SK-N-MC (cell line): Measurements from ENCODE around the gene TECPR2.
"Not testable (repeated sequence)": the region's sequence is repeated elsewhere in the genome, so short reads cannot be mapped to it uniquely, and the experiment has no call there.

ENCODE experiments used
- DNase-seq: peaks from one replicate; pipeline ENCODE4 v3.0.0-alpha.2; 2011; ENCODE audit warnings: low read depth, low spot score
- H3K27ac ChIP-seq: fragments of 200-600 bp; sonication (generic); 2 replicates; pipeline ENCODE4 v1.5.1; 2016; ENCODE audit warnings: mixed run types
- H3K36me3 ChIP-seq: fragments of 200-600 bp; sonication (generic); 2 replicates; pipeline ENCODE4 v1.6.1; 2017; ENCODE audit warnings: antibody characterized with exemption, low read length, mixed read lengths; ENCODE audit not compliant: insufficient read depth
- H3K4me3 ChIP-seq: fragments of 200-600 bp; sonication (generic); 2 replicates; pipeline ENCODE4 v1.5.1; 2016
- H3K9ac ChIP-seq: fragments of 200-600 bp; sonication (generic); 2 replicates; pipeline ENCODE4 v1.8.0; 2017; ENCODE audit warnings: mixed run types, mixed read lengths; ENCODE audit not compliant: insufficient read length
- H3K9me3 ChIP-seq: fragments of 200-600 bp; sonication (generic); 2 replicates; pipeline ENCODE4 v1.6.1; 2017; ENCODE audit warnings: low read depth, mild to moderate bottlenecking, antibody characterized with exemption, low read length, moderate library complexity, mixed read lengths
- EZH2 ChIP-seq: fragments of 200-600 bp; sonication (generic); IDR thresholded peaks from one replicate; pipeline ENCODE4 v1.6.1; 2017; ENCODE audit warnings: antibody characterized with exemption
- FOXP2 ChIP-seq: optimal IDR thresholded peaks from 2 replicates; pipeline ENCODE3; 2011; ENCODE audit warnings: mild to moderate bottlenecking, moderate library complexity; ENCODE audit not compliant: insufficient read depth; ENCODE audit errors: extremely low read length, control extremely low read depth
- POLR2AphosphoS5 ChIP-seq: IDR thresholded peaks from 2 replicates; pipeline ENCODE4 v1.6.1; 2012; ENCODE audit warnings: mild to moderate bottlenecking, low read depth, low read length, borderline replicate concordance

The TECPR2 gene

GRCh38 chr14:102532204-102532658 is 169.5 kb downstream of the TECPR2 start:
- H3K36me3 ChIP-seq = no peaks in the 10 kb centered on the region
- DNase-seq = no peak
- peak overlapping the region; percentile 22 for H3K27ac ChIP-seq
- no peaks in the 10 kb centered on the region for H3K9me3 ChIP-seq
- H3K9ac ChIP-seq = no peak overlapping the region
- H3K4me3 ChIP-seq = no peak overlapping the region
- TF ChIP-seq EZH2 = no peak
- TF ChIP-seq FOXP2 = no peak
- no peak for TF ChIP-seq POLR2AphosphoS5

- TF ChIP-seq FOXP2 = no peak
- TF ChIP-seq POLR2AphosphoS5 = no peak
- TF ChIP-seq EZH2 = no peak
- peak overlapping the region; percentile 41 for H3K9ac ChIP-seq
- H3K36me3 ChIP-seq = no peaks in the 10 kb centered on the region
- H3K9me3 ChIP-seq = no peaks in the 10 kb centered on the region
- no peak for DNase-seq
- H3K4me3 ChIP-seq = no peak overlapping the region
- H3K27ac ChIP-seq = peak overlapping the region; percentile 97
These were observed 175.3 kb downstream of the TECPR2 start for GRCh38 chr14:102537981-102538601.

DNA sequence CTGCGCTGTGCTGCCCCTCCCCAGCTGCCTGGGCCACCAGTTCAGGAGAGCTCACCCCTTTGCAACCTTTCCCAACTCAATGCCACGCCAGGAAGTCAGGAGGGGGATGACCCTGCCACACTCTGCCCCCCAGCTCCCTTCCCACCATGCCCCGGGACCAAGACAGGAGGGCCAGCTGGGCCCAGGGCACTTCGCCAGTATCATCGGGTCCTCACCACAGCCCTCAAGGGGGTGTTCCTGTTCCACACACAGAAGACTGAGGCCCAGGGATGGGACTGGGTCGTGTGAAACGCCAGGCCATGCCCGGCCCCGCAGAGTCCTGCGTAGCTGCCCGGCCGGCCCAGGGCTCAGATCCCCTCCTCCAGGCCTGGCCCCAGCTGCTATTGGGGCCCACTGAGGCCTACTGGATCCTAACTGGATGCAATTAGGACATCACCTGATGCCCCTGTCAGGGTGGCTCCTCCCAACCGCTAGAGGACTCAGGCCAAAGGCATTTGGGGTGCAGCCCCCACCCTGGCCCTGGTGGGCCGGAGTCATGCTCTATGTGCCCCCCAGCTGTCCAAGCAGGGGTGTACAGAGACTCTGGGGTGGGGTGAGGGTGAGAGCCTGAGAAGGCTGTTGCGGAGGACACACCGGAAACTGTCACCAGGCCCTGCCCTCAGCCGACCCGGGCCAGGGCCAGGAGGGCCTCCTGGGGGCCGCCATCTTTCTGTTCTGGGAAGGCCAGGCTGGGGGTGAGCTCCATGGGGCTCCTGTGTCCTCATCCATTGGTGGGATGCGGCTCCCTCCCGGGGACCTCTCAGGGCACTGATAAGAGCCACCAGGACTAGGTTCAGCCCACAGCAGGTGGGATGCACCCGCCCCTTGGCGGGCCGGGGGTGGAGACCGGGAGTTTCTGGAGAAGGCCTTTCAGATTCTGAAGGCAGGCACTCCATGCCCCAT is 176.1 kb downstream of the TECPR2 start:
- H3K9ac ChIP-seq = peak overlapping the region; percentile 48
- H3K36me3 ChIP-seq = no peaks in the 10 kb centered on the region
- H3K4me3 ChIP-seq = peak overlapping the region; percentile 67; the same call in 1 of the 2 replicates
- TF ChIP-seq EZH2 = no peak
- no peak for TF ChIP-seq POLR2AphosphoS5
- no peak for TF ChIP-seq FOXP2
- H3K9me3 ChIP-seq = no peaks in the 10 kb centered on the region
- no peak for DNase-seq
- H3K27ac ChIP-seq = peak overlapping the region; percentile 97

- H3K27ac ChIP-seq = peak overlapping the region; percentile 97
- H3K9ac ChIP-seq = peak overlapping the region; percentile 73
- TF ChIP-seq POLR2AphosphoS5 (no peak; the same call in none of the 2 replicates), FOXP2 (peak; percentile 83), EZH2 (no peak)
- no peaks in the 10 kb centered on the region for H3K36me3 ChIP-seq
- no peaks in the 10 kb centered on the region for H3K9me3 ChIP-seq
- peak; percentile 95 for DNase-seq
- peak overlapping the region; percentile 67 for H3K4me3 ChIP-seq
These were observed 177.0 kb downstream of the TECPR2 start for GRCh38 chr14:102539544-102540314.

DNA sequence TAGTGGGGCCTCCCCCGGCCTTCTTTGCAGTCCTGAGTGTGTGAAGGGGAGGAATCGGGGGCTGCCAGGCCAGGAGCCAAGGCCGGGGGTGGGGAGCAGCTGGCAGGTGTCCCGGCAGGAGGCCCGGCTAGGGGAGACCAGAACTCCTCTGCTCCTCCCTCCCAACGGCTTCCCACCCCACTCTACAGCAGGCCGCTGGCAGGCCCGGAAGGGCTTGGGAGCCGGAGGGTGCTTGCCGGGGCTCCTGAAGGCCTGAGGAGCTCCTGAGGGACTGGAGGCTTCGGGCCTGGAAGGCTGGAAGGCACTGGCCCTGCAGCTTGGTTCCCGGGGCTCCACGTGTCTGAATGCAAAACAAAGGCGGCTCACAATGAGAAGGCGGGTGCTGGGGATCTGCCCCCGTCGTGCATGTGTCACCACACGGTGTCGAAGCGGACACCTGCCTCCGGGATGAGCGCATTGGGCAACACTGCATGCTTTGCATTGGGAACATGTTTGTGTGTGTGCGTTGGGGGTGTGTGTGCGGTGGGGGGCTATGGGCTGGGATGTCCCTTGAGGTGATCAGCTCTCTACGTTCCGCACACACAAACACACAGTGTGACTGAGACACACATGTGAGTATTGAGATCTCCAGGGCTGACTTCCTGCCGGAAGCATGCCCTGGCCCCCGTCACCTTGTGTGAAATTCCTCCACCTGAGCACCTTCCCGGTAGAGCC is 177.7 kb downstream of the TECPR2 start:
- H3K36me3 ChIP-seq = no peaks in the 10 kb centered on the region
- peak overlapping the region; percentile 73 for H3K9ac ChIP-seq
- no peaks in the 10 kb centered on the region for H3K9me3 ChIP-seq
- H3K4me3 ChIP-seq = peak overlapping the region; percentile 67
- TF ChIP-seq EZH2 (no peak), POLR2AphosphoS5 (peak; percentile 73)
- peak; percentile 48 for DNase-seq
- H3K27ac ChIP-seq = peak overlapping the region; percentile 97

DNA sequence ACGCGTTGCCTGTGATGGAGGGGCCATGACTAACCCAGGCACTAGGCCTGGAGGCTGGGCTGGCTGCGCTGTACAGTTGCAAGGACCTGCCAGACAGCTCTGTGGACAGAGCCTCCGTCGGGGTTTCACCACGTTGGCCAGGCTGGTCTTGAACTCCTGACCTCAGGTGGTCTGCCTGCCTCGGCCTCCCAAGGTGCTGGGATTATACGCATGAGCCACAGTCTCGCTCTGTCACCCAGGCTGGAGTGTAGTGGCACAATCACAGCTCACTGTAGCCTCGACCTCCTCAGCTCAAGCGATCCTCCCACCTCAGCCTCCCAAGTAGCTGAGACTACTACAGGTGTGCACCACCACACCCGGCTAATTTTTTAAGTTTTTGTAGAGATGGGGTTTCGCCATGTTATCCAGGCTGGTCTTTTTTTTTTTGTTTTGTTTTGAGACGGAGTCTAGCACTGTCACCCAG is 178.3 kb downstream of the TECPR2 start:
- Histone ChIP-seq H3K27ac (peak overlapping the region; percentile 97), H3K9ac (peak overlapping the region; percentile 73), H3K4me3 (peak overlapping the region; percentile 67)
- not testable (repeated sequence) for DNase-seq, H3K36me3 ChIP-seq, H3K9me3 ChIP-seq

DNA sequence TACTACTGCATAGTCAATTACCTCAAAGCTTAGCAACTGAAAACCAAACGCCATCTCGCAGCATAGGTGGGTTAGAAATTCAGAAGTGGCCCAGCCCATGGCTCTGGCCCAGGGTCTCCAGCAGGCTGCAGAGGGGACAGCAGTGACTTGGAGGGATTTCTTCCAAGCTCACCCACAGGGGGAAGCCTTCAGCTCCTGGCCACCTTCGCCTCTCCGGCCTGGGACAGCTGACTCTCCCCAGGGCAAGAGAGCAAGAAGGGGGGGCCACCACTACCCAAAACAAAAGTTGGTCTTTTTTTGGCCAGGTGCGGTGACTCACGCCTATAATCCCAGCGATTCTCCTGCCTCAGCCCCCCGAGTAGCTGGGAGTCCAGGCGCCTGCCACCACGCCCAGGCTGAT is 179.0 kb downstream of the TECPR2 start:
- H3K9ac ChIP-seq = no peak overlapping the region
- peak overlapping the region; percentile 84 for H3K27ac ChIP-seq
- H3K4me3 ChIP-seq = no peak overlapping the region
- no peaks in the 10 kb centered on the region for H3K9me3 ChIP-seq
- TF ChIP-seq EZH2 (no peak), FOXP2 (no peak), POLR2AphosphoS5 (no peak)
- DNase-seq = no peak
- no peaks in the 10 kb centered on the region for H3K36me3 ChIP-seq
